HFFc6 (cell line): ENCODE results near the gene C19orf53. TPM values are rescaled to one million over a fixed set of nuclear protein-coding genes. Genes with fewer than 3 reads are reported as not detected.
"Not testable (repeated sequence)": the region's sequence is repeated elsewhere in the genome, so short reads cannot be mapped to it uniquely, and the experiment has no call there.

ENCODE experiments used
- DNase-seq: peaks from one replicate; pipeline ENCODE4 v3.0.0-alpha.2; 2018
- H3K27ac Mint-ChIP-seq: 2 replicates; pipeline ENCODE4 v1.8.0; 2020; ENCODE audit warnings: mild to moderate bottlenecking, mixed read lengths
- H3K27me3 Mint-ChIP-seq: 2 replicates; pipeline ENCODE4 v1.8.0; 2021; ENCODE audit warnings: mild to moderate bottlenecking, moderate library complexity, mixed read lengths; ENCODE audit not compliant: insufficient read depth
- H3K36me3 Mint-ChIP-seq: 2 replicates; pipeline ENCODE4 v1.8.0; 2021; ENCODE audit warnings: low read depth, mixed read lengths
- H3K4me1 Mint-ChIP-seq: 2 replicates; pipeline ENCODE4 v1.8.0; 2020; ENCODE audit warnings: low read depth, mixed read lengths
- H3K4me3 Mint-ChIP-seq: 2 replicates; pipeline ENCODE4 v1.8.0; 2020; ENCODE audit warnings: mild to moderate bottlenecking, moderate library complexity, mixed read lengths
- H3K9me3 Mint-ChIP-seq: 2 replicates; pipeline ENCODE4 v1.8.0; 2020; ENCODE audit warnings: mild to moderate bottlenecking, mixed read lengths
- CTCF ChIP-seq: fragments of 200-600 bp; sonication (generic); IDR thresholded peaks from 2 replicates; pipeline ENCODE4 v1.5.0; 2021; ENCODE audit warnings: antibody characterized with exemption, mild to moderate bottlenecking
- total RNA-seq, 6 experiments: library from RNA; stranded (reverse); fragmentation: NEBNext Ultra II Directional; extraction: Animal tissue kit (Norgen Biotek cat#: 25700); gene quantifications; 2 replicates in 1 of 6; 3 replicates in 5 of 6; pipeline ENCODE4 v1.2.3, GENCODE V29; 2021

Gene C19orf53
- total RNA-seq, 6 experiments from 2014 or later = 123 to 204 (median 172) TPM

- peaks cover 3% of the 10 kb centered on the region; the same call in 1 of the 2 replicates for H3K27me3 Mint-ChIP-seq
- H3K4me1 Mint-ChIP-seq = peaks cover 24% of the 10 kb centered on the region
- no peak for TF ChIP-seq CTCF
- DNase-seq = no peak
- H3K27ac Mint-ChIP-seq = no peak overlapping the region
- H3K36me3 Mint-ChIP-seq = peaks cover 25% of the 10 kb centered on the region; the same call in 1 of the 2 replicates
- H3K9me3 Mint-ChIP-seq = peaks cover 12% of the 10 kb centered on the region; the same call in 1 of the 2 replicates
- no peak overlapping the region for H3K4me3 Mint-ChIP-seq
These were observed 30.1 kb upstream of the C19orf53 start for GRCh38 chr19:13744174-13744573.

DNA sequence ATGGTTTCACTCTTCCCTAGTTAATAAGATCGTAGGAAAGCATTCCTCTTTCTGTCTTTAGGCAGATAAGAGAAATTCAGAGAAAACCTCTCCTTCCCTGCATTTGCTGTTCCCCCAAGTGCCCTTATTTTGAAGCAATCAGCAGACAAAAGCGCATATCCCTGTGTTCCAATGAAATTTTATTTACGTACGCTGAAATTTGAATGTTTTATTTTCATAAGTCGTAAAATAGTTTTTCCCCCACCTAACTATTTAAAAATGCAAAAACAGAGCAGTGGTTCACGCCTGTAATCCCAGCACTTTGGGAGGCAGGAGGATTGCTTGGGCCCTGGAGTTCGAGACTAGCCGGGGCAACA is 27.2 kb upstream of the C19orf53 start:
- Mint-ChIP-seq H3K4me1 (peaks cover 18% of the 10 kb centered on the region), H3K27ac (no peak overlapping the region)

DNA sequence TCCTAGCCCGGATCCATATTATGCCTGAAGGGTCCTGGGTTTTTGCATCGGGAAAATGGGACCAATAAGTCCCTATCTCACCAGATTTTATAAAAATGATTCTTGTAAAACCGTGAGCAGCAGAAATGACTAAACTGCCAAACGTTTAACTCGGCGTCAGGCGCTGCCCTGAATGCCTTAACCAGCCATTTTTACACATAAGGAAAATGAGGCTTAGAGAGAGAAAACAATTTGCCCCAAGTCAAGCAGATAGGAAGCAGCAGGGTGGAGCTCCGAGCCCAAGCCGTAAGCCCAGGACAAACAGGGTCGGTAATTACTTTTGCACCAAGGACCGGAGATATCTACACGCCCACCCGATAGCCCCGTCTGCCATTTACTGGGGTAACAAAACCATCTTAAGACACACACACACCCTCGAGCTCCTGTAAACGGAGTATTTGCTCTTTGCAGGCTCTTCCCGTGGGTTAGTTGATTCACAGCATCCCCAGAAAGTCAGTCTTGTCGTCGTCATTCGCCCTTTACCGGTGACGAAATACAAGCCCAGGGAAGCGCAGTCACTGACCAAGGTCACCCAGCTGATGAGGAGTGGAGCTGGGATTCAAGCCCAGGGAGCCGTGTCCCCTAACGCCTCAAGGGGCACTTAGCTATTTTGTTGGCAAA is 26.0 kb upstream of the C19orf53 start:
- Mint-ChIP-seq H3K36me3 (peaks cover 19% of the 10 kb centered on the region; the same call in 1 of the 2 replicates), H3K4me1 (peaks cover 6% of the 10 kb centered on the region), H3K27ac (peak overlapping the region; percentile 96), H3K9me3 (peaks cover 12% of the 10 kb centered on the region; the same call in 1 of the 2 replicates), H3K4me3 (peak overlapping the region; percentile 98), H3K27me3 (0 out of 2 replicates have a peak, but pooled peaks cover 3% of the 10 kb centered on the region)
- TF ChIP-seq CTCF = no peak
- DNase-seq = peak; percentile 54

More for the DNA sequence above, 27.2 kb upstream of the C19orf53 start:
- no peak for TF ChIP-seq CTCF
- DNase-seq = no peak
- H3K27me3 Mint-ChIP-seq = 0 out of 2 replicates have a peak, but pooled peaks cover 3% of the 10 kb centered on the region
- H3K4me3 Mint-ChIP-seq = peak overlapping the region; percentile 98
- peaks cover 20% of the 10 kb centered on the region; the same call in 1 of the 2 replicates for H3K36me3 Mint-ChIP-seq
- H3K9me3 Mint-ChIP-seq = peaks cover 12% of the 10 kb centered on the region; the same call in 1 of the 2 replicates

DNA sequence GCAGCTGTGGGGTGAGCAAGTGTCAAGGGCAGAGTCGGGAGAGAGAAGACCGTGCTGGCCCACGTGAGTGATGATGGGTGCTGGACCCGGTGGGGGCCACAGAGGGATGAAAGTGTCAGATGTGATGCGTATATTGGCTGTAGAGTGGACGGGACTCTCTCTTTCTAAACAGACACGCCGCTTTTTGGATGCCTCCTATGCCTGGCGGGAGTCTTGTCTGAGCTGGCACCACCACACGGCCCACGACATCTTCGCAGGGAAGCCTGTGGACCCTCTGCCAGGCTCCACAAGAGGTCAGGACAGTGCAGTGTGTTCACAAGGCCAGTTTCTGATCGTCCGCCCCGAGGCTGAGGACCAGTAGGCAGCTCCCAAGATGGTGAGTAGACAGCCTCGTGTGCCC is 22.8 kb upstream of the C19orf53 start:
- Mint-ChIP-seq H3K36me3 (peaks cover 32% of the 10 kb centered on the region), H3K9me3 (peaks cover 12% of the 10 kb centered on the region; the same call in 1 of the 2 replicates), H3K4me3 (no peak overlapping the region), H3K4me1 (peaks cover 6% of the 10 kb centered on the region), H3K27me3 (peaks cover 6% of the 10 kb centered on the region; the same call in 1 of the 2 replicates), H3K27ac (no peak overlapping the region)
- no peak for TF ChIP-seq CTCF
- no peak for DNase-seq

DNA sequence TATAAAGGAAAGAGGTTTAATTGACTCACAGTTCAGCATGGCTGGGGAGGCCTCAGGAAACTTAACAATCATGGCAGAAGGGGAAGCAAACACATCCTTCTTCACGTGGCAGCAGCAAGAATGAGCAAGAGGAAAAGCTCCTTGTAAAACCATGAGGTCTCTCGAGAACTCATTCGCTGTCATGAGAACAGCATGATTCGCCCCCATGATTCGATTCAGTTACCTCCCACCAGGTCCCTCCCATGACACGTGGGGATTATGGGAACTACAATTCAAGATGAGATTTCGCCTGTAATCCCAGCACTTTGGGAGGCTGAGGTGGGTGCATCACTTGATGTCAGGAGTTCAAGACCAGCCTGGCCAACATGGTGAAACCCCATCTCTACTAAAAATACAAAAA is 20.6 kb upstream of the C19orf53 start:
- H3K27me3 Mint-ChIP-seq, H3K4me1 Mint-ChIP-seq, H3K27ac Mint-ChIP-seq, DNase-seq, H3K9me3 Mint-ChIP-seq, H3K4me3 Mint-ChIP-seq: not testable (repeated sequence)
- H3K36me3 Mint-ChIP-seq = peaks cover 36% of the 10 kb centered on the region

- Mint-ChIP-seq H3K27ac (no peak overlapping the region), H3K4me1 (no peaks in the 10 kb centered on the region), H3K9me3 (no peaks in the 10 kb centered on the region), H3K27me3 (peaks cover 3% of the 10 kb centered on the region), H3K36me3 (peaks cover 37% of the 10 kb centered on the region), H3K4me3 (no peak overlapping the region)
- no peak for TF ChIP-seq CTCF
- no peak for DNase-seq
These were observed 18.0 kb upstream of the C19orf53 start for GRCh38 chr19:13756210-13756609.
